H1 (cell line): ENCODE data around the gene ADNP. TPM values are rescaled to one million over a fixed set of nuclear protein-coding genes. Genes with fewer than 3 reads are reported as not detected.

Source experiments
- CBX5 ChIP-seq: fragments of 300-800, 300-1000 bp; sonication (generic); IDR thresholded peaks from 2 replicates; pipeline ENCODE4 v1.7.1; 2016; ENCODE audit warnings: antibody characterized with exemption, low read length, low read depth
- CHD2 ChIP-seq: IDR thresholded peaks from 2 replicates; pipeline ENCODE4 v1.6.1; 2012; ENCODE audit warnings: low read length, improper control_type of control experiment
- HDAC2 ChIP-seq, 2 experiments: fragments of 300-600 bp in 1 of 2; sonication (generic) in 1 of 2; IDR thresholded peaks; 2 replicates each; pipeline ENCODE4 v1.6.1; 2011 to 2012; ENCODE audit warnings: low read depth in 2 of 2, low read length in 2 of 2, mild to moderate bottlenecking in 2 of 2, moderate library complexity in 2 of 2, borderline replicate concordance in 1 of 2, inconsistent platforms in 1 of 2
- HDAC6 ChIP-seq: IDR thresholded peaks from one replicate; pipeline ENCODE4 v1.7.1; 2012; ENCODE audit warnings: low read depth, mild to moderate bottlenecking, inconsistent platforms, low read length, moderate library complexity
- KDM1A ChIP-seq: fragments of 200-600, 300-600 bp; sonication (generic); IDR thresholded peaks from 2 replicates; pipeline ENCODE4 v1.7.1; 2016; ENCODE audit warnings: mild to moderate bottlenecking, low read length, borderline replicate concordance
- KDM5A ChIP-seq: fragments of 200-600 bp; IDR thresholded peaks from 2 replicates; pipeline ENCODE4 v1.7.1; 2012; ENCODE audit warnings: mild to moderate bottlenecking, low read length, inconsistent platforms, mixed read lengths
- POLR2AphosphoS5 ChIP-seq: IDR thresholded peaks from 2 replicates; pipeline ENCODE4 v1.6.1; 2011; ENCODE audit warnings: low read depth, low read length
- TAF7 ChIP-seq: optimal IDR thresholded peaks from 2 replicates; pipeline ENCODE3; 2011; ENCODE audit warnings: low read depth, mild to moderate bottlenecking, inconsistent platforms, low read length, moderate library complexity, borderline replicate concordance
- polyA plus RNA-seq, 7 experiments: library from polyadenylated mRNA; depleted of rRNA in 3 of 7; stranded (reverse) in 5 of 7; unstranded in 2 of 7; fragments of >200 nt in 5 of 7; fragments of 200-250 nt in 2 of 7; gene quantifications; 1 replicate in 5 of 7; 2 replicates in 1 of 7; 4 replicates in 1 of 7; pipeline versions ENCODE4 v1.2.1 to v1.2.3, GENCODE V29; 2011 to 2013; ENCODE audit warnings: missing spikeins in 2 of 7, mixed read lengths in 2 of 7
- total RNA-seq: library from RNA; stranded (reverse); fragmentation: NEBNext Ultra II Directional; extraction: Animal tissue kit (Norgen Biotek cat#: 25700); gene quantifications from 2 replicates; pipeline ENCODE4 v1.2.1, GENCODE V29; 2021

Gene ADNP
- total and polyA plus RNA-seq, 2 of the 8 experiments (the other 6 are each of a cell fraction or from before 2014, with no cell fraction given), result 31.6 to 123 TPM

DNA sequence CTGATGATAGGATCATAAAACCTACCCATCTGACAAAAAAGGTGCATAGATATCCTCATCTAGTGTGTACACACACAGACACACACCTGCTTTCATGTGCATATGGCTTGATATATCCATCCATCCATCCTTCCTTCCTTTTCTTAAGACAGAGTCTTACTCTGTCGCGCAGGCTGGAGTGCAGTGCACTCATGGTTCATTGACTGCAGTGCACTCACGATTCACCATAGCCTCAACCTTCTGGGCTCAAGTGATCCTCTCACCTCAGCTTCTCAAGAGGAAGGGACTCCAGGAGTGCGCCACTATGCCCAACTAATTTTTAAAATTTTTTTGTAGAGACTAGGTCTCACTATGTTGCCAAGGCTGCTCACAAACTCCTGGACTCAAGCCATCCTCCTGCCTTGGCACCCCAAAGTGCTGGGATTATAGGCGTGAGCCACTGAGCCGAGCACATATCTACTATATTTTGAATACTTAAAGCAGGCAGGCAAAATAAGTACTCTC, 27.1 kb downstream of the ADNP start (continued):
- TF ChIP-seq CBX5 (no peak), CHD2 (no peak), POLR2AphosphoS5 (no peak; the same call in 1 of the 2 replicates), HDAC6 (no peak), TAF7 (no peak), KDM1A (no peak), KDM5A (no peak), HDAC2 (IDR thresholded peaks at IDR 0.05; ENCODE audit: borderline replicate concordance in 1 of 2, low read depth in 2 of 2, low read length in 2 of 2) (no peak)
